Measurements from ENCODE around the gene OGFR.

DNA sequence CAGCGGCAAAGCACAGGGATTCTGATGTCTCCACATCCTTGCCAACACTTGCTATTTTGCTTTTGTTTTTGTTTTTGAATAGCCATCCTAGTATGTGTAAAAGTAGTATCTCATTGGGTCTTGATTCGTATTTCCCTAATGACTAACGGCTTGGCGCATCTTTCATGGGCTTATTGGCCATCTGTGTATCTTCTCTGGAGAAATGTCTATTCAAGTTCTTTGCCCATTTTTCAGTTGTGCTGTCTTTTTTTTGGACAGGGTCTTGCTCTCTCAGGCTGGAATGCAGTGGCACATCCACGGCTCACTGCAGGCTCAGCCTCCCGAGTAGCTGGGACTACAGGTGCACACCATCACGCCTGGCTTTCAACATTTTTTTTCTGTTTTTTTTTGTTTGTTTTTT is 39.5 kb downstream of the OGFR start:
- no peak for TF ChIP-seq SP1 (IDR thresholded peaks at IDR 0.05)
- no peak for TF ChIP-seq BHLHE40 (IDR thresholded peaks at IDR 0.05; ENCODE audit: borderline replicate concordance)
- no peak for TF ChIP-seq HDGF (IDR thresholded peaks at IDR 0.05; ENCODE audit: borderline replicate concordance)
- no peak for TF ChIP-seq FOXK2 (IDR thresholded peaks at IDR 0.05)
- no peak for TF ChIP-seq TARDBP (IDR thresholded peaks at IDR 0.05)
- TF ChIP-seq ZNF384 (IDR thresholded peaks at IDR 0.05): no peak
- TF ChIP-seq LEF1 (IDR thresholded peaks at IDR 0.05; ENCODE audit: borderline replicate concordance): no peak
- TF ChIP-seq FOXM1 (IDR thresholded peaks at IDR 0.05; ENCODE audit: borderline replicate concordance): no peak
- no peak for TF ChIP-seq ELF4 (IDR thresholded peaks at IDR 0.05)
- TF ChIP-seq PKNOX1 (IDR thresholded peaks at IDR 0.05): no peak
- TF ChIP-seq SUZ12 (IDR thresholded peaks at IDR 0.05): no peak
- TF ChIP-seq L3MBTL2 (conservative IDR thresholded peaks at IDR 0.05): no peak
- TF ChIP-seq FOXA1 (IDR thresholded peaks at IDR 0.05): no peak

Measured in HEK293T (cell line).